Bone marrow (tissue), 2 donors: ENCODE measurements around the gene PLAAT3.
"Not testable (repeated sequence)": the region's sequence is repeated elsewhere in the genome, so short reads cannot be mapped to it uniquely, and the experiment has no call there.

Experiments
- DNase-seq, 2 donors: peaks; one replicate each; lab custom pipeline; 2025; lab: John Stamatoyannopoulos, UW

The PLAAT3 gene

DNA sequence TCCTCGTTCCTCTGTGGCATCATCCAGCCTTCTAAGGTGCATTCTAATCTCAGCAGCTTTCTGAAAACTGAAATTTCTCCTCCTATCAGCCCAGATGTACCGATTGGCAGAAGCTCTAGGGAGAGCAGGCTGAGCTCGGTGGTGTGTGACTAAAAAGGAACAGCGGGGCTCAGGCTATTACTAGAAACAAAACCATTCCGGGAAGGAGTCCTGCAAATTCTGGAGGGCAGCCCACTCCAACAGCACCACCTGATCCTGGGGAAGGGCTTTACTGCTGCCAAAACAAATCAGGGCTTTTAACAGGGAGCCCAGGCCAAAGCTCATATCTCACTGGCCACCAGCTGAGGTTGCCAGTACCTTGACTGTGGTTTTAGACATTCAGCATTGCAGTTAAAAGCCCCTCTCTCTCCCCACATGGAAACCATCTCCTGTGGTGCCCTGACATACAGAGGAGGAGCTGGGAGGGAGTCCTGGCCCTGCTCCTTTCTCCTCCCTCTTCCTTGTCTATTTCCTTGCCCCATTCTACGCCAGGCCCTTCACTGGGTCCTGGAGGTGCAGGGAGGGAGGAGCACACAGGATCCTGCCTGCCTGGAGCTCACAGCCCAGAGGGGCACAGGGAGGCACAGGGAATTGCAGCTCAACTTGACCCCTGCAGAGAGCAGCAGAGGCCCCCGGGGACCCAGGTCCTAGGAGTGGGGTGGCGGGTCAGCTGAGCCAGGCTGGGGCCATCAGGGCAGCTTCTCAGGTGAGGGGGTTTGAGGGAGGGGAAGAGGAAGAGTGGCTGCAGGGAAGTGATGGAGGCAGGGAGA, 76.7 kb downstream of the PLAAT3 start:
- no peak for DNase-seq

- peak in 1 of 2 donors; percentile 51 for DNase-seq
Observed at GRCh38 chr11:63536669-63537292, 77.5 kb downstream of the PLAAT3 start, which contains the start of gene PLAAT4. Gene PLAAT4, plus strand, starts transcription at chr11:63536808. Its CDS starts 61 bp downstream, at chr11:63536869.

- peak in 1 of 2 donors; percentile 28 for DNase-seq
Observed at GRCh38 chr11:63535734-63536133, 78.5 kb downstream of the PLAAT3 start.

DNA sequence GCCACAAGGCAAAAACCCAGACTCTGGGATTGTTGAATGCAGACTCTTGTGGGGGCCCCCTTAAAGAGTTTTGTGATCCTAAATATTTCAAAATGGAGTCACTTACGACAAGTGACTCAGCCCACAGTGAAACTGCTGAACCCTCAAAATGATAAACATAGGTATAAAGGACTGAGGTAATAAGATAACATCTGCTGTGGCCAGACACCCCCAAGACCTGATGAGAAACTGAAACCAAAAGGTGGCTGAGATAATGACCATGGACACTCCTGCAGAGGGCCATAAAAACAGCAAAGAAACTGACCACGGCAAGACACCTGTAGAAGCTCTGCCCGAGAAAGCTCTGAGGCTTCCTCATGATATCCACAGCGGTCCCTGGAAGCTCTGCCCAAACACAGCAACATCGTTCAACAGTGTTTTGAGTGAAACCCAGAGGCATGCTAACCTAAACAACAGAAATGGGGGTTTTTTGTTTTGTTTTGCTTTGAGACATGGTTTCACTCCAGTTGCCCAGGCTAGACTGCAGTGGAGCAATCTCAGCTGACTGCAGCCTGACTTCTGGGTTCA, 79.3 kb downstream of the PLAAT3 start:
- no peak for DNase-seq

DNA sequence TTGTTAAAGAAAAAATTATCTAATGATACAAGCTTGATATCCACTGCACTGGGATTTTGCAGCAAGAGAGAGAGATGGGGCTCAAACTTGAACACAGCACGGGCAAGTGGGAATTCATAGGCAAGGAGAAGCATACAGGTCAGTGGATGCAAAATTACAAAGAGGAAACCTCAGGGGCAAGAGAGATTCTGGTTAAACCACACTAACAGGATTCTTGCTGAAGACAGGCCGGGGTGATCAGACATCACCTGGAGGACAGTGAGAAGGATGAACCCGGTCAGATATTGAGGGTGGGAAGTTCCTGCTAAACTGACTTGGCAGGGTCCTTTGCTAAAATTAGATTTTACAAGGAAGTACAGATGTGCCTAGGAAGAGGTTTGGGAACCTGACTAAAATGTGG, 80.2 kb downstream of the PLAAT3 start:
- DNase-seq, result no peak

- no peak for DNase-seq
Observed at GRCh38 chr11:63532799-63533475, 81.3 kb downstream of the PLAAT3 start.

- DNase-seq, result no peak
Observed at GRCh38 chr11:63532117-63532516, 82.1 kb downstream of the PLAAT3 start.

DNA sequence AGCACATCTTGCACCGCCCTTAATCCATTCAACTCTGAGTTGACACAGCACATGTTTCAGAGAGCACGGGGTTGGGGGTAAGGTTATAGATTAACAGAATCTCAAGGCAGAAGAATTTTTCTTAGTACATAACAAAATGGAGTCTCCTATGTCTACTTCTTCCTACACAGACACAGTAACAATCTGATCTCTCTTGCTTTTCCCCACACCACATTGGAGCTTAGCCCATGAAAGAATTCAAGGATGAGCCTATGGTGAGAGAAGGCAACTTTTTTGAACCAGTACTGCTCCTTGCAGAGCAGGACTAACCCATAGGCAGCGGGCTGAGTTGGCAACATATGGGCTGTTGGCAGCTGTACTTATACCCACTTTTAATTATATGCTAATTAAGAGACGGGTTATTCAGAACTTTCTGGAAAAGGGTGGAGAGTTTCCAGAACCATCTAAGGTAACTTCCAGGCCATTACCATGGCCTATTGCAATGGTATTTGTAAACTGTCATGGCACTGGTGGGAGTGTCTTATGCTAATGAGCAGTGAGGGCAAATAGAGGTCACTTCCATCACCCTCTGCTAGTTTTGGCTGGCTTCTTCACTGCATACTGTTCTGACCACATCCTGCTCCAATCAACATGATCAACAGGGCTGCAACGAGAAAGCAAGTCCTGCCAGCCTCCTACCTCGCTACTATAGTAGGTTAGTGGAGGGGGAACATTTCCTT, 83.0 kb downstream of the PLAAT3 start:
- peak in 1 of 2 donors; percentile 48 for DNase-seq

GRCh38 chr11:63530021-63530420, 84.2 kb downstream of the PLAAT3 start:
- no peak for DNase-seq

DNA sequence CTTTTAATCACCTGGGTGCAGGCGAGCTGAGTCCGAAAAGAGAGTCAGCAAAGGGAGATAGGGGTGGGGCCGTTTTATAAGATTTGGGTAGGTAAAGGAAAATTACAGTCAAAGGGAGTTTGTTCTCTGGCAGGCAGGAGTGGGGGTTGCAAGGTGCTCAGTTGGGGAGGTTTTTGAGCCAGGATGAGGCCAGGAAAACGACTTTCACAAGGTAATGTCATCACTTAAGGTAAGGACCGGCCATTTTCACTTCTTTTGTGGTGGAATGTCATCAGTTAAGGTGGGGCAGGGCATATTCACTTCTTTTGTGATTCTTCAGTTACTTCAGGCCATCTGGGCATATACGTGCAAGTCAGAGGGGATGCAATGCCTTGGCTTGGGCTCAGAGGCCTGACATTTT, 84.9 kb downstream of the PLAAT3 start:
- not testable (repeated sequence) for DNase-seq

DNA sequence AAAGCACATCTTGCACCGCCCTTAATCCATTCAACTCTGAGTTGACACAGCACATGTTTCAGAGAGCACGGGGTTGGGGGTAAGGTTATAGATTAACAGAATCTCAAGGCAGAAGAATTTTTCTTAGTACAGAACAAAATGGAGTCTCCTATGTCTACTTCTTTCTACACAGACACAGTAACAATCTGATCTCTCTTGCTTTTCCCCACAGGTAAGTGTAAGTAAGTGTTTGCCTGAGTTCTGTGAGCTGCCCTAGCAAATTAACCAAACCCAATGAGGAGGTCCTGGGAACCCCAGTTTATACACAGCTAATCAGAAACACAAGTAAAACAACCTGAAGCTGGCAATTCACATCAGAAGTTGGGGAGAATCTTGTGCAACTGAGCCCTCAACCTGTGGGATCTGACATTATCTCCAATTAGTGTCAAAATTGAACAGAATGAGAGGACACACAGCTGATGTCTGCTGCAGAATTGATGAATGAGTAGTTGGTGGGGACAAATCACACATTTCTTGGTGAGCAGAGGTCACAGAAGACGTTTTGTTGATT, 85.4 kb downstream of the PLAAT3 start:
- DNase-seq, result not testable (repeated sequence)

- DNase-seq, result not testable (repeated sequence)
Observed at GRCh38 chr11:63528156-63528555, 86.1 kb downstream of the PLAAT3 start.

- DNase-seq, result no peak
Observed at GRCh38 chr11:63527667-63528066, 86.6 kb downstream of the PLAAT3 start.
